Urothelium cell line (cell line): ENCODE measurements around the gene EDIL3.
"Not testable (repeated sequence)": the region's sequence is repeated elsewhere in the genome, so short reads cannot be mapped to it uniquely, and the experiment has no call there.

Source experiments
- DNase-seq: peaks from one replicate; pipeline ENCODE4 v3.0.0; 2011; ENCODE audit warnings: low spot score, mixed read lengths
- FAIRE-seq: peaks from 2 replicates; lab custom pipeline; 2011; peaks lifted over from hg19 to GRCh38; lab: Jason Lieb, UNC

Gene EDIL3

GRCh38 chr5:84204772-84205171 lies 179.9 kb downstream of the EDIL3 start:
- DNase-seq, result no peak
- FAIRE-seq, result no peak

- FAIRE-seq, result no peak
Measured at GRCh38 chr5:84202136-84202535, 182.5 kb downstream of the EDIL3 start.

GRCh38 chr5:84197538-84197937 lies 187.1 kb downstream of the EDIL3 start:
- FAIRE-seq, result no peak
- DNase-seq, result no peak

More at GRCh38 chr5:84202136-84202535, 182.5 kb downstream of the EDIL3 start:
- no peak for DNase-seq

GRCh38 chr5:84191281-84191680 lies 193.4 kb downstream of the EDIL3 start:
- FAIRE-seq, result no peak
- no peak for DNase-seq

- FAIRE-seq, result no peak
Measured at GRCh38 chr5:84184857-84185256, 199.8 kb downstream of the EDIL3 start.

GRCh38 chr5:84181093-84181492 lies 203.6 kb downstream of the EDIL3 start:
- DNase-seq (no peak), FAIRE-seq (no peak)

More at GRCh38 chr5:84184857-84185256, 199.8 kb downstream of the EDIL3 start:
- no peak for DNase-seq

GRCh38 chr5:84168841-84169240 lies 215.8 kb downstream of the EDIL3 start:
- FAIRE-seq, result no peak
- DNase-seq, result no peak

GRCh38 chr5:84163671-84164070 lies 221.0 kb downstream of the EDIL3 start:
- DNase-seq (no peak), FAIRE-seq (no peak)

GRCh38 chr5:84162695-84163094 lies 222.0 kb downstream of the EDIL3 start:
- DNase-seq (no peak), FAIRE-seq (no peak)

- FAIRE-seq, DNase-seq: not testable (repeated sequence)
Measured at GRCh38 chr5:84160650-84161049, 224.0 kb downstream of the EDIL3 start.

- FAIRE-seq (no peak), DNase-seq (no peak)
Measured at GRCh38 chr5:84149094-84149493, 235.6 kb downstream of the EDIL3 start.

GRCh38 chr5:84148651-84149050 lies 236.0 kb downstream of the EDIL3 start:
- FAIRE-seq (no peak), DNase-seq (no peak)

GRCh38 chr5:84137541-84137940 lies 247.1 kb downstream of the EDIL3 start:
- DNase-seq (no peak), FAIRE-seq (no peak)

- DNase-seq, result no peak
- FAIRE-seq, result no peak
Measured at GRCh38 chr5:84131372-84131771, 253.3 kb downstream of the EDIL3 start.

- DNase-seq (no peak), FAIRE-seq (no peak)
Measured at GRCh38 chr5:84130006-84130580, 254.6 kb downstream of the EDIL3 start.

- DNase-seq (no peak), FAIRE-seq (no peak)
Measured at GRCh38 chr5:84125216-84125615, 259.5 kb downstream of the EDIL3 start.

GRCh38 chr5:84119252-84119651 lies 265.4 kb downstream of the EDIL3 start:
- no peak for DNase-seq
- FAIRE-seq, result no peak

- FAIRE-seq (no peak), DNase-seq (no peak)
Measured at GRCh38 chr5:84118551-84118950, 266.1 kb downstream of the EDIL3 start.

GRCh38 chr5:84115727-84116126 lies 269.0 kb downstream of the EDIL3 start:
- no peak for DNase-seq
- FAIRE-seq, result no peak

GRCh38 chr5:84113246-84114105 lies 271.2 kb downstream of the EDIL3 start:
- FAIRE-seq, result no peak
- DNase-seq, result no peak

- no peak for FAIRE-seq
- DNase-seq, result no peak
Measured at GRCh38 chr5:84092738-84093137, 291.9 kb downstream of the EDIL3 start.

- no peak for FAIRE-seq
- DNase-seq, result no peak
Measured at GRCh38 chr5:84091127-84091799, 293.4 kb downstream of the EDIL3 start.
